HEK293 (cell line): ENCODE results near the gene B4GALT3.

Source experiments
- BCL11B ChIP-seq: fragments of 450-650 bp; formaldehyde crosslinking; IDR thresholded peaks from 2 replicates; pipeline ENCODE4 v1.5.1; 2016; ENCODE audit warnings: low read depth, missing biosample characterization, missing genetic modification characterization
- EGR2 ChIP-seq: fragments of 450-650 bp; formaldehyde crosslinking; IDR thresholded peaks from 2 replicates; pipeline ENCODE4 v1.5.1; 2016; ENCODE audit warnings: low read depth, missing biosample characterization, missing genetic modification characterization
- GLIS1 ChIP-seq: fragments of 450-650 bp; formaldehyde crosslinking; IDR thresholded peaks from 2 replicates; pipeline ENCODE4 v1.5.1; 2016; ENCODE audit warnings: missing biosample characterization, missing genetic modification characterization
- GLIS2 ChIP-seq: fragments of 450-650 bp; formaldehyde crosslinking; IDR thresholded peaks from 2 replicates; pipeline ENCODE4 v1.5.1; 2016; ENCODE audit warnings: missing biosample characterization, missing genetic modification characterization
- IKZF3 ChIP-seq: fragments of 450-650 bp; IDR thresholded peaks from 2 replicates; pipeline ENCODE4 v1.5.0; 2018; ENCODE audit warnings: missing biosample characterization, mild to moderate bottlenecking, missing genetic modification characterization, moderate library complexity
- KLF10 ChIP-seq: fragments of 450-650 bp; IDR thresholded peaks from 2 replicates; pipeline ENCODE4 v1.5.1; 2018; ENCODE audit warnings: missing biosample characterization, mild to moderate bottlenecking, missing genetic modification characterization
- KLF16 ChIP-seq: fragments of 450-650 bp; formaldehyde crosslinking; IDR thresholded peaks from 2 replicates; pipeline ENCODE4 v1.5.1; 2017; ENCODE audit warnings: missing biosample characterization, missing genetic modification characterization
- KLF8 ChIP-seq: fragments of 450-650 bp; formaldehyde crosslinking; IDR thresholded peaks from 2 replicates; pipeline ENCODE4 v1.5.1; 2016; ENCODE audit warnings: missing biosample characterization, missing genetic modification characterization
- KLF9 ChIP-seq: fragments of 450-650 bp; formaldehyde crosslinking; IDR thresholded peaks from 2 replicates; pipeline ENCODE4 v1.5.1; 2016; ENCODE audit warnings: missing biosample characterization, missing genetic modification characterization, low read depth
- PATZ1 ChIP-seq: fragments of 450-650 bp; formaldehyde crosslinking; IDR thresholded peaks from 2 replicates; pipeline ENCODE4 v1.5.1; 2016; ENCODE audit warnings: missing biosample characterization, missing genetic modification characterization
- REPIN1 ChIP-seq: fragments of 450-650 bp; formaldehyde crosslinking; IDR thresholded peaks from 2 replicates; pipeline ENCODE4 v1.5.1; 2017; ENCODE audit warnings: missing biosample characterization, missing genetic modification characterization, low read depth
- SALL2 ChIP-seq: fragments of 450-650 bp; formaldehyde crosslinking; IDR thresholded peaks from 2 replicates; pipeline ENCODE4 v1.5.0; 2017; ENCODE audit warnings: missing biosample characterization, mild to moderate bottlenecking, missing genetic modification characterization, borderline replicate concordance
- ZBTB48 ChIP-seq: fragments of 450-650 bp; formaldehyde crosslinking; IDR thresholded peaks from 2 replicates; pipeline ENCODE4 v1.5.1; 2016; ENCODE audit warnings: missing biosample characterization, missing genetic modification characterization
- ZBTB7A ChIP-seq: fragments of 450-650 bp; formaldehyde crosslinking; IDR thresholded peaks from 2 replicates; pipeline ENCODE4 v1.5.1; 2016; ENCODE audit warnings: low read depth, missing biosample characterization, missing genetic modification characterization
- ZIC2 ChIP-seq: fragments of 450-650 bp; formaldehyde crosslinking; IDR thresholded peaks from 2 replicates; pipeline ENCODE4 v1.5.1; 2016; ENCODE audit warnings: missing biosample characterization, missing genetic modification characterization
- ZNF175 ChIP-seq: fragments of 450-650 bp; formaldehyde crosslinking; IDR thresholded peaks from 2 replicates; pipeline ENCODE4 v1.5.1; 2016; ENCODE audit warnings: missing biosample characterization, missing genetic modification characterization
- ZNF292 ChIP-seq: fragments of 450-650 bp; formaldehyde crosslinking; IDR thresholded peaks from 2 replicates; pipeline ENCODE4 v1.5.1; 2016; ENCODE audit warnings: low read depth, missing biosample characterization, missing genetic modification characterization, borderline replicate concordance
- ZNF394 ChIP-seq: fragments of 450-650 bp; formaldehyde crosslinking; IDR thresholded peaks from 2 replicates; pipeline ENCODE4 v1.5.1; 2016; ENCODE audit warnings: missing biosample characterization, missing genetic modification characterization, mild to moderate bottlenecking, moderate library complexity, borderline replicate concordance
- ZNF398 ChIP-seq: fragments of 450-650 bp; formaldehyde crosslinking; IDR thresholded peaks from 2 replicates; pipeline ENCODE4 v1.5.1; 2017; ENCODE audit warnings: missing biosample characterization, missing genetic modification characterization
- ZNF404 ChIP-seq: fragments of 450-650 bp; formaldehyde crosslinking; IDR thresholded peaks from 2 replicates; pipeline ENCODE4 v1.5.1; 2017; ENCODE audit warnings: missing biosample characterization, missing genetic modification characterization
- ZNF514 ChIP-seq: fragments of 450-650 bp; formaldehyde crosslinking; IDR thresholded peaks from 2 replicates; pipeline ENCODE4 v1.5.1; 2016; ENCODE audit warnings: missing biosample characterization, missing genetic modification characterization
- ZNF548 ChIP-seq: fragments of 450-650 bp; formaldehyde crosslinking; IDR thresholded peaks from 2 replicates; pipeline ENCODE4 v1.5.1; 2016; ENCODE audit warnings: missing biosample characterization, missing genetic modification characterization
- ZNF600 ChIP-seq: fragments of 450-650 bp; formaldehyde crosslinking; IDR thresholded peaks from 2 replicates; pipeline ENCODE4 v1.5.1; 2016; ENCODE audit warnings: missing biosample characterization, missing genetic modification characterization
- ZNF629 ChIP-seq: fragments of 450-650 bp; formaldehyde crosslinking; IDR thresholded peaks from 2 replicates; pipeline ENCODE4 v1.5.1; 2017; ENCODE audit warnings: missing biosample characterization, missing genetic modification characterization
- ZNF645 ChIP-seq: fragments of 450-650 bp; formaldehyde crosslinking; IDR thresholded peaks from 2 replicates; pipeline ENCODE4; 2016; ENCODE audit warnings: missing biosample characterization, missing genetic modification characterization
- ZNF654 ChIP-seq: fragments of 450-650 bp; formaldehyde crosslinking; IDR thresholded peaks from 2 replicates; pipeline ENCODE4 v1.5.1; 2016; ENCODE audit warnings: low read depth, missing biosample characterization, missing genetic modification characterization
- ZNF660 ChIP-seq: fragments of 450-650 bp; IDR thresholded peaks from 2 replicates; pipeline ENCODE4 v1.5.1; 2018; ENCODE audit warnings: missing biosample characterization, mild to moderate bottlenecking, missing genetic modification characterization
- ZNF777 ChIP-seq: fragments of 450-650 bp; formaldehyde crosslinking; IDR thresholded peaks from 2 replicates; pipeline ENCODE4 v1.5.1; 2017; ENCODE audit warnings: missing biosample characterization, missing genetic modification characterization, borderline replicate concordance
- ZNF785 ChIP-seq: fragments of 450-650 bp; formaldehyde crosslinking; IDR thresholded peaks from 2 replicates; pipeline ENCODE4 v1.5.1; 2016; ENCODE audit warnings: missing biosample characterization, missing genetic modification characterization
- ZSCAN23 ChIP-seq: fragments of 450-650 bp; formaldehyde crosslinking; IDR thresholded peaks from 2 replicates; pipeline ENCODE4 v1.5.1; 2016; ENCODE audit warnings: missing biosample characterization, missing genetic modification characterization
- TF ChIP-seq, protein P1 (sequence below): fragments of 450-650 bp; formaldehyde crosslinking; IDR thresholded peaks from 2 replicates; pipeline ENCODE4 v1.5.1; 2016; ENCODE audit warnings: missing biosample characterization, missing genetic modification characterization
- TF ChIP-seq, protein P2 (sequence below): fragments of 450-650 bp; formaldehyde crosslinking; IDR thresholded peaks from 2 replicates; pipeline ENCODE4 v1.5.1; 2017; ENCODE audit warnings: missing biosample characterization, missing genetic modification characterization

The B4GALT3 gene

GRCh38 chr1:161131523-161132409, 45.5 kb downstream of the B4GALT3 start (continued):
- TF ChIP-seq, protein P1, sequence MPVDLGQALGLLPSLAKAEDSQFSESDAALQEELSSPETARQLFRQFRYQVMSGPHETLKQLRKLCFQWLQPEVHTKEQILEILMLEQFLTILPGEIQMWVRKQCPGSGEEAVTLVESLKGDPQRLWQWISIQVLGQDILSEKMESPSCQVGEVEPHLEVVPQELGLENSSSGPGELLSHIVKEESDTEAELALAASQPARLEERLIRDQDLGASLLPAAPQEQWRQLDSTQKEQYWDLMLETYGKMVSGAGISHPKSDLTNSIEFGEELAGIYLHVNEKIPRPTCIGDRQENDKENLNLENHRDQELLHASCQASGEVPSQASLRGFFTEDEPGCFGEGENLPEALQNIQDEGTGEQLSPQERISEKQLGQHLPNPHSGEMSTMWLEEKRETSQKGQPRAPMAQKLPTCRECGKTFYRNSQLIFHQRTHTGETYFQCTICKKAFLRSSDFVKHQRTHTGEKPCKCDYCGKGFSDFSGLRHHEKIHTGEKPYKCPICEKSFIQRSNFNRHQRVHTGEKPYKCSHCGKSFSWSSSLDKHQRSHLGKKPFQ (tag by site-specific recombination) = peak; percentile 69; the same call in 1 of the 2 replicates
- peak; percentile 88; the same call in 1 of the 2 replicates for TF ChIP-seq ZNF645 (tag by site-specific recombination)
- TF ChIP-seq ZNF777 = peak; percentile 71; the same call in 1 of the 2 replicates
- TF ChIP-seq GLIS1 (tag by site-specific recombination) = peak; percentile 5; the same call in 1 of the 2 replicates
- TF ChIP-seq ZSCAN23 (tag by site-specific recombination) = 0 out of 2 replicates have a peak, but pooled peaks have one; percentile 49
- TF ChIP-seq ZNF514 (tag by site-specific recombination) = 0 out of 2 replicates have a peak, but pooled peaks have one; percentile 50
- TF ChIP-seq KLF8 (tag by site-specific recombination) = peak; percentile 49
- TF ChIP-seq ZNF292 = 0 out of 2 replicates have a peak, but pooled peaks have one; percentile 1
- peak; percentile 57 for TF ChIP-seq EGR2
- 0 out of 2 replicates have a peak, but pooled peaks have one; percentile 41 for TF ChIP-seq IKZF3 (tag by site-specific recombination)
- TF ChIP-seq KLF10 = no peak
- TF ChIP-seq REPIN1 (tag by site-specific recombination) = peak; percentile 80; the same call in 1 of the 2 replicates
- TF ChIP-seq, protein P2, sequence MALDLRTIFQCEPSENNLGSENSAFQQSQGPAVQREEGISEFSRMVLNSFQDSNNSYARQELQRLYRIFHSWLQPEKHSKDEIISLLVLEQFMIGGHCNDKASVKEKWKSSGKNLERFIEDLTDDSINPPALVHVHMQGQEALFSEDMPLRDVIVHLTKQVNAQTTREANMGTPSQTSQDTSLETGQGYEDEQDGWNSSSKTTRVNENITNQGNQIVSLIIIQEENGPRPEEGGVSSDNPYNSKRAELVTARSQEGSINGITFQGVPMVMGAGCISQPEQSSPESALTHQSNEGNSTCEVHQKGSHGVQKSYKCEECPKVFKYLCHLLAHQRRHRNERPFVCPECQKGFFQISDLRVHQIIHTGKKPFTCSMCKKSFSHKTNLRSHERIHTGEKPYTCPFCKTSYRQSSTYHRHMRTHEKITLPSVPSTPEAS (tag by site-specific recombination) = peak; percentile 19; the same call in 1 of the 2 replicates
- no peak for TF ChIP-seq ZNF404
- peak; percentile 88 for TF ChIP-seq KLF16
- TF ChIP-seq ZBTB48 (tag by site-specific recombination) = peak; percentile 86
- TF ChIP-seq SALL2 (tag by site-specific recombination) = 0 out of 2 replicates have a peak, but pooled peaks have one; percentile 31
- peak; percentile 78 for TF ChIP-seq BCL11B (tag by site-specific recombination)
- peak; percentile 54; the same call in 1 of the 2 replicates for TF ChIP-seq ZIC2 (tag by site-specific recombination)
- no peak for TF ChIP-seq ZNF654 (tag by site-specific recombination)
- TF ChIP-seq ZNF660 (tag by site-specific recombination) = no peak
- TF ChIP-seq GLIS2 = peak; percentile 92
- TF ChIP-seq ZNF785 (tag by site-specific recombination) = no peak
- TF ChIP-seq PATZ1 (tag by site-specific recombination) = peak; percentile 95
- peak; percentile 93 for TF ChIP-seq KLF9 (tag by site-specific recombination)
- TF ChIP-seq ZNF394 (tag by site-specific recombination) = peak; percentile 18; the same call in 1 of the 2 replicates
- TF ChIP-seq ZNF629 = no peak
- peak; percentile 56; the same call in 1 of the 2 replicates for TF ChIP-seq ZNF548 (tag by site-specific recombination)
- peak; percentile 98 for TF ChIP-seq ZNF398 (tag by site-specific recombination)
- 0 out of 2 replicates have a peak, but pooled peaks have one; percentile 9 for TF ChIP-seq ZNF600 (tag by site-specific recombination)
- TF ChIP-seq ZBTB7A (tag by site-specific recombination) = peak; percentile 85
- TF ChIP-seq ZNF175 (tag by site-specific recombination) = no peak
